Stimulated activated CD4-positive, alpha-beta T cell treated with anti-CD3 and anti-CD28 coated beads, Interleukin-15, amount 100 ng/mL, for 1 hour (primary cell): ENCODE results near the gene PRKAG3.

Experiments used
- DNase-seq, 2 donors: peaks; one replicate each; pipeline ENCODE4 v3.0.0-alpha.2; 2020; ENCODE audit warnings: low read depth in 1 of 2, low spot score in 1 of 2

Gene PRKAG3

GRCh38 chr2:218831378-218831990, at the start of gene PRKAG3:
TSS of gene PRKAG3 (minus strand) at chr2:218831803.
- DNase-seq = no peak

GRCh38 chr2:218880859-218881594, 49.4 kb upstream of the PRKAG3 start:
- DNase-seq = no peak

- peak; percentile 62 to 67 for DNase-seq
Measured at GRCh38 chr2:218880102-218880858, 48.7 kb upstream of the PRKAG3 start, which contains the start of gene WNT10A. TSS of gene WNT10A (plus strand) at chr2:218880852. CDS start at chr2:218880996, 144 bp downstream.

- no peak for DNase-seq
Measured at GRCh38 chr2:218879776-218880101, 48.1 kb upstream of the PRKAG3 start.

- DNase-seq = no peak
Measured at GRCh38 chr2:218878926-218879761, 47.5 kb upstream of the PRKAG3 start.

- DNase-seq = no peak
Measured at GRCh38 chr2:218878486-218878885, 46.9 kb upstream of the PRKAG3 start.

- DNase-seq = no peak
Measured at GRCh38 chr2:218877891-218878290, 46.3 kb upstream of the PRKAG3 start.

GRCh38 chr2:218877331-218877730, 45.7 kb upstream of the PRKAG3 start:
- DNase-seq = no peak

- DNase-seq = peak; percentile 53 to 56
Measured at GRCh38 chr2:218876562-218877219, 45.1 kb upstream of the PRKAG3 start.

GRCh38 chr2:218875692-218876246, 44.2 kb upstream of the PRKAG3 start:
- DNase-seq = no peak

- no peak for DNase-seq
Measured at GRCh38 chr2:218873359-218874194, 42.0 kb upstream of the PRKAG3 start.

- DNase-seq = no peak
Measured at GRCh38 chr2:218872645-218873358, 41.2 kb upstream of the PRKAG3 start.

GRCh38 chr2:218871345-218872302, 40.0 kb upstream of the PRKAG3 start:
- no peak for DNase-seq

- no peak for DNase-seq
Measured at GRCh38 chr2:218870984-218871344, 39.4 kb upstream of the PRKAG3 start.

GRCh38 chr2:218869064-218869463, 37.5 kb upstream of the PRKAG3 start:
- DNase-seq = no peak

GRCh38 chr2:218867900-218868299, 36.3 kb upstream of the PRKAG3 start:
- DNase-seq = no peak

- DNase-seq = no peak
Measured at GRCh38 chr2:218865999-218866398, 34.4 kb upstream of the PRKAG3 start.

- DNase-seq = no peak
Measured at GRCh38 chr2:218865396-218865795, 33.8 kb upstream of the PRKAG3 start.
